ENCODE results near the gene CPNE2.

CPNE2 gene

GRCh38 chr16:57169327-57169726 is 76.9 kb downstream of the CPNE2 start:
- Histone ChIP-seq H3K4me1 (ENCODE audit: control insufficient read depth, insufficient read depth, low read length) (no peaks in the 10 kb centered on the region), H3K4me3 (ENCODE audit: low read length) (no peak overlapping the region), H3K36me3 (ENCODE audit: control insufficient read depth, insufficient read depth, low read length) (peaks cover 27% of the 10 kb centered on the region; the same call in 1 of the 2 replicates), H3K27me3 (ENCODE audit: control insufficient read depth, insufficient read depth, low read length) (no peaks in the 10 kb centered on the region; the same call in 1 of the 2 replicates), H3K9me3 (ENCODE audit: control insufficient read depth, insufficient read depth, low read length) (no peaks in the 10 kb centered on the region), H3K27ac (ENCODE audit: low read length) (no peak overlapping the region)
- DNase-seq (ENCODE audit: low read depth, low spot score), result no peak

GRCh38 chr16:57172721-57173290 is 80.4 kb downstream of the CPNE2 start:
- no peak overlapping the region for H3K27ac ChIP-seq (ENCODE audit: low read length)
- no peaks in the 10 kb centered on the region for H3K9me3 ChIP-seq (ENCODE audit: control insufficient read depth, insufficient read depth, low read length)
- H3K4me1 ChIP-seq (ENCODE audit: control insufficient read depth, insufficient read depth, low read length), result no peaks in the 10 kb centered on the region
- no CpG with 5 or more reads among the region's 5 CpGs for WGBS (ENCODE audit: insufficient coverage, insufficient read length)
- peaks cover 12% of the 10 kb centered on the region; the same call in 1 of the 2 replicates for H3K36me3 ChIP-seq (ENCODE audit: control insufficient read depth, insufficient read depth, low read length)
- no peak for DNase-seq (ENCODE audit: low read depth, low spot score)
- H3K4me3 ChIP-seq (ENCODE audit: low read length), result no peak overlapping the region
- H3K27me3 ChIP-seq (ENCODE audit: control insufficient read depth, insufficient read depth, low read length), result no peaks in the 10 kb centered on the region; the same call in 1 of the 2 replicates

- H3K9me3 ChIP-seq (ENCODE audit: control insufficient read depth, insufficient read depth, low read length), result no peaks in the 10 kb centered on the region
- DNase-seq (ENCODE audit: low read depth, low spot score), result no peak
- H3K4me1 ChIP-seq (ENCODE audit: control insufficient read depth, insufficient read depth, low read length), result no peaks in the 10 kb centered on the region
- H3K4me3 ChIP-seq (ENCODE audit: low read length), result no peak overlapping the region
- 100% methylated on average over 1 of the region's 5 CpGs for WGBS (ENCODE audit: insufficient coverage, insufficient read length)
- no peaks in the 10 kb centered on the region; the same call in 1 of the 2 replicates for H3K27me3 ChIP-seq (ENCODE audit: control insufficient read depth, insufficient read depth, low read length)
- no peak overlapping the region for H3K27ac ChIP-seq (ENCODE audit: low read length)
- peaks cover 12% of the 10 kb centered on the region; the same call in 1 of the 2 replicates for H3K36me3 ChIP-seq (ENCODE audit: control insufficient read depth, insufficient read depth, low read length)
Measured at GRCh38 chr16:57175896-57176295, 83.5 kb downstream of the CPNE2 start.

GRCh38 chr16:57178196-57178595 is 85.8 kb downstream of the CPNE2 start:
- H3K27ac ChIP-seq (ENCODE audit: low read length), result no peak overlapping the region
- no CpG with 5 or more reads among the region's 3 CpGs for whole genome bisulfite sequencing (ENCODE audit: insufficient coverage, insufficient read length)
- H3K4me1 ChIP-seq (ENCODE audit: control insufficient read depth, insufficient read depth, low read length), result no peaks in the 10 kb centered on the region
- no peaks in the 10 kb centered on the region for H3K9me3 ChIP-seq (ENCODE audit: control insufficient read depth, insufficient read depth, low read length)
- 0 out of 2 replicates have a peak, but pooled peaks cover under 1% of the 10 kb centered on the region for H3K36me3 ChIP-seq (ENCODE audit: control insufficient read depth, insufficient read depth, low read length)
- DNase-seq (ENCODE audit: low read depth, low spot score), result no peak
- no peak overlapping the region for H3K4me3 ChIP-seq (ENCODE audit: low read length)
- no peaks in the 10 kb centered on the region; the same call in 1 of the 2 replicates for H3K27me3 ChIP-seq (ENCODE audit: control insufficient read depth, insufficient read depth, low read length)

GRCh38 chr16:57178793-57179212 is 86.4 kb downstream of the CPNE2 start:
- H3K4me3 ChIP-seq (ENCODE audit: low read length), result no peak overlapping the region
- no peak for DNase-seq (ENCODE audit: low read depth, low spot score)
- no peaks in the 10 kb centered on the region for H3K4me1 ChIP-seq (ENCODE audit: control insufficient read depth, insufficient read depth, low read length)
- no peak overlapping the region for H3K27ac ChIP-seq (ENCODE audit: low read length)
- no peaks in the 10 kb centered on the region for H3K36me3 ChIP-seq (ENCODE audit: control insufficient read depth, insufficient read depth, low read length)
- no peaks in the 10 kb centered on the region for H3K9me3 ChIP-seq (ENCODE audit: control insufficient read depth, insufficient read depth, low read length)
- no CpG with 5 or more reads among the region's 4 CpGs for WGBS (ENCODE audit: insufficient coverage, insufficient read length)
- no peaks in the 10 kb centered on the region; the same call in 1 of the 2 replicates for H3K27me3 ChIP-seq (ENCODE audit: control insufficient read depth, insufficient read depth, low read length)

GRCh38 chr16:57179215-57179828 is 86.9 kb downstream of the CPNE2 start:
- WGBS (ENCODE audit: insufficient coverage, insufficient read length), result no CpG with 5 or more reads among the region's 3 CpGs
- no peaks in the 10 kb centered on the region for H3K36me3 ChIP-seq (ENCODE audit: control insufficient read depth, insufficient read depth, low read length)

GRCh38 chr16:57184113-57184512 is 91.7 kb downstream of the CPNE2 start:
- WGBS (ENCODE audit: insufficient coverage, insufficient read length), result 100% methylated on average over 2 of the region's 4 CpGs

More at GRCh38 chr16:57179215-57179828, 86.9 kb downstream of the CPNE2 start:
- H3K4me3 ChIP-seq (ENCODE audit: low read length), result no peak overlapping the region
- H3K4me1 ChIP-seq (ENCODE audit: control insufficient read depth, insufficient read depth, low read length), result no peaks in the 10 kb centered on the region
- H3K27me3 ChIP-seq (ENCODE audit: control insufficient read depth, insufficient read depth, low read length), result no peaks in the 10 kb centered on the region; the same call in 1 of the 2 replicates
- H3K9me3 ChIP-seq (ENCODE audit: control insufficient read depth, insufficient read depth, low read length), result no peaks in the 10 kb centered on the region
- H3K27ac ChIP-seq (ENCODE audit: low read length), result no peak overlapping the region
- DNase-seq (ENCODE audit: low read depth, low spot score), result no peak

GRCh38 chr16:57184887-57185445 is 92.6 kb downstream of the CPNE2 start:
- Histone ChIP-seq H3K27me3 (ENCODE audit: control insufficient read depth, insufficient read depth, low read length) (no peaks in the 10 kb centered on the region), H3K27ac (ENCODE audit: low read length) (no peak overlapping the region), H3K9me3 (ENCODE audit: control insufficient read depth, insufficient read depth, low read length) (no peaks in the 10 kb centered on the region), H3K36me3 (ENCODE audit: control insufficient read depth, insufficient read depth, low read length) (no peaks in the 10 kb centered on the region), H3K4me3 (ENCODE audit: low read length) (peak overlapping the region; percentile 99), H3K4me1 (ENCODE audit: control insufficient read depth, insufficient read depth, low read length) (peaks cover 2% of the 10 kb centered on the region; the same call in 1 of the 2 replicates)
- no peak for DNase-seq (ENCODE audit: low read depth, low spot score)
- no CpG with 5 or more reads among the region's 15 CpGs for WGBS (ENCODE audit: insufficient coverage, insufficient read length)

More at GRCh38 chr16:57184113-57184512, 91.7 kb downstream of the CPNE2 start:
- no peaks in the 10 kb centered on the region for H3K36me3 ChIP-seq (ENCODE audit: control insufficient read depth, insufficient read depth, low read length)
- H3K27me3 ChIP-seq (ENCODE audit: control insufficient read depth, insufficient read depth, low read length), result no peaks in the 10 kb centered on the region
- no peak overlapping the region for H3K27ac ChIP-seq (ENCODE audit: low read length)
- no peak overlapping the region for H3K4me3 ChIP-seq (ENCODE audit: low read length)
- H3K4me1 ChIP-seq (ENCODE audit: control insufficient read depth, insufficient read depth, low read length), result peaks cover 2% of the 10 kb centered on the region; the same call in 1 of the 2 replicates
- no peak for DNase-seq (ENCODE audit: low read depth, low spot score)
- no peaks in the 10 kb centered on the region for H3K9me3 ChIP-seq (ENCODE audit: control insufficient read depth, insufficient read depth, low read length)

- no CpG with 5 or more reads among the region's 37 CpGs for WGBS (ENCODE audit: insufficient coverage, insufficient read length)
- peaks cover 2% of the 10 kb centered on the region; the same call in 1 of the 2 replicates for H3K4me1 ChIP-seq (ENCODE audit: control insufficient read depth, insufficient read depth, low read length)
- no peak for DNase-seq (ENCODE audit: low read depth, low spot score)
- H3K9me3 ChIP-seq (ENCODE audit: control insufficient read depth, insufficient read depth, low read length), result no peaks in the 10 kb centered on the region
- no peaks in the 10 kb centered on the region for H3K36me3 ChIP-seq (ENCODE audit: control insufficient read depth, insufficient read depth, low read length)
- no peaks in the 10 kb centered on the region for H3K27me3 ChIP-seq (ENCODE audit: control insufficient read depth, insufficient read depth, low read length)
- peak overlapping the region; percentile 99 for H3K4me3 ChIP-seq (ENCODE audit: low read length)
- H3K27ac ChIP-seq (ENCODE audit: low read length), result no peak overlapping the region
Measured at GRCh38 chr16:57185446-57185944, 93.1 kb downstream of the CPNE2 start.

GRCh38 chr16:57185945-57186871 is 93.8 kb downstream of the CPNE2 start, which contains the start of the genes PSME3IP1 and RSPRY1:
TSS of gene PSME3IP1 (minus strand) at chr16:57186039. CDS start at chr16:57173854, 12,185 bp downstream.
TSS of gene RSPRY1 (plus strand) at chr16:57186329. CDS start at chr16:57204659, 18,330 bp downstream.
- H3K4me1 ChIP-seq (ENCODE audit: control insufficient read depth, insufficient read depth, low read length), result peaks cover 2% of the 10 kb centered on the region; the same call in 1 of the 2 replicates
- H3K4me3 ChIP-seq (ENCODE audit: low read length), result peak within 1 kb of the TSS; percentile 99
- H3K27ac ChIP-seq (ENCODE audit: low read length), result no peak within 1 kb of the TSS
- H3K27me3 ChIP-seq (ENCODE audit: control insufficient read depth, insufficient read depth, low read length), result no peaks in the 10 kb centered on the region
- H3K9me3 ChIP-seq (ENCODE audit: control insufficient read depth, insufficient read depth, low read length), result no peaks in the 10 kb centered on the region
- peak; percentile 99 for DNase-seq (ENCODE audit: low read depth, low spot score)
- WGBS (ENCODE audit: insufficient coverage, insufficient read length), result no CpG with 5 or more reads among the region's 64 CpGs
- no peaks in the 10 kb centered on the region for H3K36me3 ChIP-seq (ENCODE audit: control insufficient read depth, insufficient read depth, low read length)
